Breast epithelium (tissue), 4 donors: ENCODE results near the gene SLC10A6. TPM values are rescaled to one million over a fixed set of nuclear protein-coding genes. Genes with fewer than 3 reads are reported as not detected.
"Not testable (repeated sequence)": the region's sequence is repeated elsewhere in the genome, so short reads cannot be mapped to it uniquely, and the experiment has no call there.

Experiments
- DNase-seq, 2 donors: peaks; one replicate each; pipeline ENCODE4 v3.0.0-alpha.2; 2019; ENCODE audit warnings: low spot score in 2 of 2
- H3K27ac ChIP-seq, 2 donors: fragments of 200-600 bp; sonication (generic) in 1 of 2; one replicate each; pipeline ENCODE4 v1.5.1; 2016 to 2019; ENCODE audit warnings: mild to moderate bottlenecking in 1 of 2
- H3K27me3 ChIP-seq, 2 donors: fragments of 200-600 bp; sonication (generic) in 1 of 2; one replicate each; pipeline versions ENCODE4 v1.5.1 to v1.6.0; 2017 to 2019; ENCODE audit warnings: control low read depth in 1 of 2, mild to moderate bottlenecking in 1 of 2
- H3K36me3 ChIP-seq: fragments of 200-600 bp; one replicate; pipeline ENCODE4 v1.5.1; 2019
- H3K4me1 ChIP-seq, 2 donors: fragments of 200-600 bp; sonication (generic); one replicate each; pipeline ENCODE4 v1.5.1; 2016 to 2019; ENCODE audit warnings: control low read depth in 1 of 2
- H3K4me3 ChIP-seq, 3 donors: fragments of 200-600 bp; sonication (generic); 1 replicate in 2 of 3; 2 replicates in 1 of 3; pipeline ENCODE4 v1.5.1; 2016 to 2019; ENCODE audit warnings: mild to moderate bottlenecking in 3 of 3, moderate library complexity in 2 of 3
- H3K9me3 ChIP-seq, 2 donors: fragments of 200-600 bp; sonication (generic) in 1 of 2; one replicate each; pipeline ENCODE4 v1.5.1; 2016 to 2019; ENCODE audit warnings: control low read depth in 1 of 2
- CTCF ChIP-seq, 3 donors: fragments of 450-650 bp; IDR thresholded peaks; one replicate each; pipeline ENCODE4 v1.5.1; 2016 to 2017; ENCODE audit warnings: antibody characterized with exemption in 3 of 3, mild to moderate bottlenecking in 3 of 3, moderate library complexity in 3 of 3
- POLR2A ChIP-seq: fragments of 450-650 bp; IDR thresholded peaks from one replicate; pipeline ENCODE4 v1.6.1; 2016; ENCODE audit warnings: antibody characterized with exemption, mild to moderate bottlenecking, moderate library complexity
- POLR2AphosphoS5 ChIP-seq, 3 donors: sonication (generic); formaldehyde crosslinking; IDR thresholded peaks; one replicate each; pipeline ENCODE4 v1.6.1; 2017; ENCODE audit warnings: antibody characterized with exemption in 3 of 3
- intact Hi-C: fragments of 100-400 bp; cut with DNase I; formaldehyde crosslinking; loops from one replicate; pipeline ENCODE4 v1.15.1; 2023; ENCODE audit warnings: low total_unique reads
- total RNA-seq, 3 donors: library from RNA; depleted of rRNA; stranded (reverse); fragments of >200 nt; gene quantifications; one replicate each; pipeline ENCODE4 v1.1.0, GENCODE V29; 2016

Gene SLC10A6
- total RNA-seq, 3 donors from 2014 or later: 4.0 to 5.9 (median 4.6) TPM

GRCh38 chr4:86879641-86880040 lies 30.5 kb upstream of the SLC10A6 start:
- H3K36me3 ChIP-seq: no peaks in the 10 kb centered on the region
- no peak overlapping the region for H3K4me3 ChIP-seq
- no peaks in the 10 kb centered on the region for H3K27me3 ChIP-seq
- TF ChIP-seq POLR2A (no peak), POLR2AphosphoS5 (IDR thresholded peaks at IDR 0.05) (no peak), CTCF (IDR thresholded peaks at IDR 0.05) (no peak)
- DNase-seq: no peak
- peaks cover 18 to 22% of the 10 kb centered on the region in 2 donors for H3K9me3 ChIP-seq
- intact Hi-C loops: no loop called here
- H3K4me1 ChIP-seq: no peaks in the 10 kb centered on the region
- no peak overlapping the region for H3K27ac ChIP-seq

- DNase-seq: no peak
- Histone ChIP-seq H3K9me3 (peaks cover 18 to 22% of the 10 kb centered on the region in 2 donors), H3K4me3 (no peak overlapping the region), H3K27me3 (no peaks in the 10 kb centered on the region), H3K4me1 (no peaks in the 10 kb centered on the region), H3K27ac (no peak overlapping the region), H3K36me3 (no peaks in the 10 kb centered on the region)
- intact Hi-C loops: no loop called here
- TF ChIP-seq CTCF (IDR thresholded peaks at IDR 0.05) (no peak), POLR2A (no peak), POLR2AphosphoS5 (IDR thresholded peaks at IDR 0.05) (no peak)
These were observed 29.5 kb upstream of the SLC10A6 start for GRCh38 chr4:86878640-86879039.

GRCh38 chr4:86876894-86877685 lies 27.9 kb upstream of the SLC10A6 start:
- H3K27ac ChIP-seq: peak overlapping the region; percentile 12 to 23

GRCh38 chr4:86875436-86875835 lies 26.3 kb upstream of the SLC10A6 start:
- DNase-seq, intact Hi-C loops, H3K4me1 ChIP-seq, H3K36me3 ChIP-seq, H3K27me3 ChIP-seq, H3K4me3 ChIP-seq, H3K27ac ChIP-seq: not testable (repeated sequence)
- peaks cover 18 to 22% of the 10 kb centered on the region in 2 donors for H3K9me3 ChIP-seq

More at GRCh38 chr4:86876894-86877685, 27.9 kb upstream of the SLC10A6 start:
- Histone ChIP-seq H3K27me3 (no peaks in the 10 kb centered on the region), H3K4me1 (no peaks in the 10 kb centered on the region), H3K36me3 (no peaks in the 10 kb centered on the region), H3K9me3 (peaks cover 18 to 22% of the 10 kb centered on the region in 2 donors), H3K4me3 (no peak overlapping the region)
- intact Hi-C loops: no loop called here
- DNase-seq: no peak
- TF ChIP-seq POLR2A (no peak), POLR2AphosphoS5 (IDR thresholded peaks at IDR 0.05) (no peak), CTCF (IDR thresholded peaks at IDR 0.05) (no peak)

- intact Hi-C loops: no loop called here
These were observed 23.0 kb upstream of the SLC10A6 start for GRCh38 chr4:86872135-86872534.

More at GRCh38 chr4:86872135-86872534, 23.0 kb upstream of the SLC10A6 start:
- H3K27me3 ChIP-seq: no peaks in the 10 kb centered on the region
- H3K36me3 ChIP-seq: no peaks in the 10 kb centered on the region
- no peaks in the 10 kb centered on the region for H3K4me1 ChIP-seq
- H3K4me3 ChIP-seq: no peak overlapping the region
- no peaks in the 10 kb centered on the region for H3K9me3 ChIP-seq
- TF ChIP-seq CTCF (IDR thresholded peaks at IDR 0.05) (no peak), POLR2A (no peak), POLR2AphosphoS5 (IDR thresholded peaks at IDR 0.05) (no peak)
- DNase-seq: no peak
- no peak overlapping the region for H3K27ac ChIP-seq
